Suprapubic skin (tissue), 4 donors: ENCODE data around the gene PRELP. TPM values are rescaled to one million over a fixed set of nuclear protein-coding genes. Genes with fewer than 3 reads are reported as not detected.
A peak's percentile ranks its signal among the peaks of the same experiment; 100 is the strongest.
"Not testable (repeated sequence)": the region's sequence is repeated elsewhere in the genome, so short reads cannot be mapped to it uniquely, and the experiment has no call there.

ENCODE experiments used
- DNase-seq, 2 donors: peaks; one replicate each; pipeline ENCODE4 v3.0.0-alpha.2; 2019; ENCODE audit warnings: low spot score in 2 of 2
- H3K27ac ChIP-seq: fragments of 200-600 bp; sonication (generic); one replicate; pipeline ENCODE4 v1.5.1; 2019
- H3K27me3 ChIP-seq: fragments of 200-600 bp; sonication (generic); one replicate; pipeline ENCODE4 v1.5.1; 2019
- H3K36me3 ChIP-seq: fragments of 200-600 bp; sonication (generic); one replicate; pipeline ENCODE4 v1.5.1; 2019
- H3K4me1 ChIP-seq: fragments of 200-600 bp; sonication (generic); one replicate; pipeline ENCODE4 v1.5.1; 2019
- H3K4me3 ChIP-seq: fragments of 200-600 bp; sonication (generic); one replicate; pipeline ENCODE4 v1.5.1; 2019; ENCODE audit warnings: mild to moderate bottlenecking
- H3K9me3 ChIP-seq: fragments of 200-600 bp; sonication (generic); one replicate; pipeline ENCODE4 v1.5.1; 2019
- CTCF ChIP-seq, 2 donors: fragments of 200-600 bp in 1 of 2; fragments of 450-650 bp in 1 of 2; sonication (generic) in 1 of 2; IDR thresholded peaks; one replicate each; pipeline ENCODE4 v1.5.1; 2016 to 2019; ENCODE audit warnings: antibody characterized with exemption in 2 of 2, mild to moderate bottlenecking in 1 of 2, moderate library complexity in 1 of 2
- EP300 ChIP-seq: sonication (generic); formaldehyde crosslinking; IDR thresholded peaks from one replicate; pipeline ENCODE4 v1.6.1; 2017; ENCODE audit warnings: antibody characterized with exemption
- POLR2A ChIP-seq, 2 donors: fragments of 450-650 bp; IDR thresholded peaks; one replicate each; pipeline ENCODE4 v1.6.1; 2017; ENCODE audit warnings: antibody characterized with exemption in 2 of 2, mild to moderate bottlenecking in 2 of 2, moderate library complexity in 2 of 2
- POLR2AphosphoS5 ChIP-seq, 3 donors: sonication (generic); formaldehyde crosslinking; IDR thresholded peaks; one replicate each; pipeline ENCODE4 v1.6.1; 2017; ENCODE audit warnings: antibody characterized with exemption in 3 of 3
- WGBS: methylation state at CpG from one replicate; pipeline ENCODE4 v1.1.5; 2018; 5-methylcytosine and 5-hydroxymethylcytosine counted together
- total RNA-seq, 4 donors: library from RNA; depleted of rRNA; stranded (reverse); fragments of >200 nt; gene quantifications; one replicate each; pipeline ENCODE4 v1.1.0, GENCODE V29; 2016

The PRELP gene
- total RNA-seq, 4 donors from 2014 or later: 6.4 to 34.7 (median 18.0) TPM

- DNase-seq: no peak
- Histone ChIP-seq H3K36me3 (no peaks in the 10 kb centered on the region), H3K27me3 (no peaks in the 10 kb centered on the region), H3K4me1 (peaks cover 60% of the 10 kb centered on the region), H3K9me3 (no peaks in the 10 kb centered on the region), H3K27ac (peak overlapping the region; percentile 87), H3K4me3 (no peak overlapping the region)
- WGBS: 72% methylated on average over 11 of the region's 11 CpGs
- TF ChIP-seq EP300 (peak; percentile 95), POLR2AphosphoS5 (IDR thresholded peaks at IDR 0.05) (no peak)
Observed at GRCh38 chr1:203465146-203465798, 10.3 kb upstream of the PRELP start.

DNA sequence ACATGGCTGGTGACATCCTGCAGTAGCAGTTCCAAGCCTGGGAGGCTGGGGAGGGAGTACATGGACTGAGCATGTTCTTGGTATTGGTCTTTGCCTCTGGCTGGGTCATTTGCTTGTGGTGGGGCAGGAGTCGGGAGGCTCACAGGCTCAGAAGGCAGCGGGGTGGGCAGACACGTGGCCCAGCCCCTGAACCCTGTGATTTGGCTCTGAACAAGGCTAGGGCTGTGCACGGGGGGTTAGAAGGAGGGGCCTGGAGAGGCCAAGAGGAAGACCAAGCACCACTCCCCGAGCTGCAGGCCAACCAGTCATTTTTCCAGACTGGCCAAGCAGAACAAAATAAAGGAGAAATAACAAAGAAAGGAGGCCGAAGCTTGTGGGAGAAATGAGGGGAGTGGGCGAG is 9.7 kb upstream of the PRELP start:
- no peaks in the 10 kb centered on the region for H3K36me3 ChIP-seq
- H3K4me1 ChIP-seq: peaks cover 60% of the 10 kb centered on the region
- no peaks in the 10 kb centered on the region for H3K9me3 ChIP-seq
- TF ChIP-seq POLR2A (IDR thresholded peaks at IDR 0.05) (no peak), CTCF (IDR thresholded peaks at IDR 0.05) (no peak), EP300 (no peak), POLR2AphosphoS5 (IDR thresholded peaks at IDR 0.05) (no peak)
- WGBS: 29% methylated on average over 7 of the region's 7 CpGs
- peak in 1 of 2 donors; percentile 81 for DNase-seq
- no peak overlapping the region for H3K4me3 ChIP-seq
- H3K27ac ChIP-seq: peak overlapping the region; percentile 87
- H3K27me3 ChIP-seq: no peaks in the 10 kb centered on the region

GRCh38 chr1:203466906-203467549 is 8.6 kb upstream of the PRELP start:
- H3K27me3 ChIP-seq, DNase-seq, H3K9me3 ChIP-seq, H3K4me3 ChIP-seq, H3K36me3 ChIP-seq: not testable (repeated sequence)
- WGBS: 70% methylated on average over 13 of the region's 13 CpGs
- Histone ChIP-seq H3K4me1 (peaks cover 60% of the 10 kb centered on the region), H3K27ac (peak overlapping the region; percentile 87)
- TF ChIP-seq POLR2AphosphoS5 (IDR thresholded peaks at IDR 0.05): peak in 1 of 3 donors; percentile 34

DNA sequence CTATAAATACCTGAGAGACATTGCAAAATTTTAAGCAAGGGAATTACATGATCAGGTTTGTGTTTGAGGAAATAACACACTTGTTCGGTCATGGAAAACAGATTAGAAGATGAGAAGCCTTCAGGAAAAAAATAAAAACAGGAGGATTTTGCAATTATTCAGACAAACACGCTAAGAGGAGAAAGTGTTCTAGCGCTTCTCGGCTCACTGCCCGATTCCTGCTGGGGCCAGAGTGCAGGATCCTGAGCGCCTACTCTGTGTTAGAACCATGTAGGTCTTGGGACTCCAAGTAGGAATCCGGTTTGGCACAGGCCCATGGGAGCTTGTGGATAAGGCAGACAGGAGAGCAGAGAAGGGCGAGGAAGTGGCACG is 8.1 kb upstream of the PRELP start:
- H3K27ac ChIP-seq: peak overlapping the region; percentile 87
- peaks cover 59% of the 10 kb centered on the region for H3K4me1 ChIP-seq
- H3K27me3 ChIP-seq: no peaks in the 10 kb centered on the region
- peak; percentile 91 to 93 for DNase-seq
- H3K36me3 ChIP-seq: no peaks in the 10 kb centered on the region
- H3K4me3 ChIP-seq: no peak overlapping the region
- TF ChIP-seq CTCF (IDR thresholded peaks at IDR 0.05): no peak
- TF ChIP-seq POLR2AphosphoS5 (IDR thresholded peaks at IDR 0.05): no peak
- no peak for TF ChIP-seq EP300
- no peak for TF ChIP-seq POLR2A (IDR thresholded peaks at IDR 0.05)
- no peaks in the 10 kb centered on the region for H3K9me3 ChIP-seq
- 53% methylated on average over 9 of the region's 9 CpGs for WGBS

GRCh38 chr1:203468326-203468725 is 7.3 kb upstream of the PRELP start:
- TF ChIP-seq CTCF (IDR thresholded peaks at IDR 0.05): no peak
- no peak for TF ChIP-seq EP300
- no peak for TF ChIP-seq POLR2AphosphoS5 (IDR thresholded peaks at IDR 0.05)
- TF ChIP-seq POLR2A (IDR thresholded peaks at IDR 0.05): no peak
- Histone ChIP-seq H3K27ac (no peak overlapping the region), H3K36me3 (no peaks in the 10 kb centered on the region), H3K4me1 (peaks cover 52% of the 10 kb centered on the region), H3K9me3 (no peaks in the 10 kb centered on the region), H3K27me3 (no peaks in the 10 kb centered on the region), H3K4me3 (no peak overlapping the region)
- 88% methylated on average over 2 of the region's 2 CpGs for WGBS
- DNase-seq: no peak

DNA sequence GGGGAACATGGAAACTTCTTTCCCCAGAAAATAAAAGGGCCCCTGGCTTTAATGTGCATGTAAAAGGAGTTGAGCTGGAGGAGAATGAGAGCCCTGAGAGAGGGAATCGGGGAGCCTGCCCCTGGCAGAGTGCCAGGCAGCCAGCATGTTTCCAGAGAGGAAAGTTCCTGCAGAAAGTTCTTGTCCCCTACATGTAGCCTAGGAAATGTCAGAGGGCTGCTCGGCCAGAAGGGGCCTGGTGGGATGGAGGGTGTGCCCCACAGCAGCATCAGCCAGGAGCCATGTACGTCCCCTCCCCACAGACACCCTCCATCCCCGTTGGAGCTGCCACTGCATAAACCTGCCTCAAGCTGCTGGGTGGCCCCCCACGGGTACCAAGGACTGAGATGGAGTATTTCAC is 5.4 kb upstream of the PRELP start:
- H3K9me3 ChIP-seq: no peaks in the 10 kb centered on the region
- WGBS: 56% methylated on average over 5 of the region's 5 CpGs
- H3K27me3 ChIP-seq: no peaks in the 10 kb centered on the region
- no peak for DNase-seq
- peaks cover 39% of the 10 kb centered on the region for H3K4me1 ChIP-seq
- no peak overlapping the region for H3K4me3 ChIP-seq
- H3K27ac ChIP-seq: no peak overlapping the region
- no peaks in the 10 kb centered on the region for H3K36me3 ChIP-seq
- no peak for TF ChIP-seq CTCF (IDR thresholded peaks at IDR 0.05)
